VCaP (cell line): ENCODE measurements around the gene WASF1.

Source experiments
- H3K27ac ChIP-seq: fragments of 450-650 bp; 2 replicates; pipeline ENCODE4 v1.5.1; 2017
- TF ChIP-seq, protein P1 (sequence below): fragments of 450-650 bp; conservative IDR thresholded peaks from 2 replicates; pipeline ENCODE4 v1.5.1; 2017; ENCODE audit warnings: mild to moderate bottlenecking, moderate library complexity

WASF1 gene

DNA sequence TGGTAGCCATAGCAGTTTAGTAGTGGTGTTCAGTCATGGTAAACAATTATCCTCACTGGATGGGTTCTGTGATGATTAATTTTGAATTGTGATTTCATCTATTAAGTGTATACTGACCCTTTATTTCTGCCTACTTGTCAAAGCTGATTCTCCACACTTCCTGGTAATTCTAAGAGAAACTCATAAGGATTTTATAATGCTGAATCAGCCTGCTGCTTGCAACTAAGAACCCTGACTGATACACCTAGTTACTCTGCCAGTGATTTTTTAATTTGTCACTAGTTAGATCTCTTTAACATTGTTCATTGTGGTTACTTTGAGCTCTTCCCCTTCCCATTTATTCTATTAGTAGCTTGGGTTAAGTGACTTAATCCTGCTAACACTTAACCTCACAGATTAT lies 9.3 kb upstream of the WASF1 start:
- H3K27ac ChIP-seq, result no peak overlapping the region
- TF ChIP-seq, protein P1, sequence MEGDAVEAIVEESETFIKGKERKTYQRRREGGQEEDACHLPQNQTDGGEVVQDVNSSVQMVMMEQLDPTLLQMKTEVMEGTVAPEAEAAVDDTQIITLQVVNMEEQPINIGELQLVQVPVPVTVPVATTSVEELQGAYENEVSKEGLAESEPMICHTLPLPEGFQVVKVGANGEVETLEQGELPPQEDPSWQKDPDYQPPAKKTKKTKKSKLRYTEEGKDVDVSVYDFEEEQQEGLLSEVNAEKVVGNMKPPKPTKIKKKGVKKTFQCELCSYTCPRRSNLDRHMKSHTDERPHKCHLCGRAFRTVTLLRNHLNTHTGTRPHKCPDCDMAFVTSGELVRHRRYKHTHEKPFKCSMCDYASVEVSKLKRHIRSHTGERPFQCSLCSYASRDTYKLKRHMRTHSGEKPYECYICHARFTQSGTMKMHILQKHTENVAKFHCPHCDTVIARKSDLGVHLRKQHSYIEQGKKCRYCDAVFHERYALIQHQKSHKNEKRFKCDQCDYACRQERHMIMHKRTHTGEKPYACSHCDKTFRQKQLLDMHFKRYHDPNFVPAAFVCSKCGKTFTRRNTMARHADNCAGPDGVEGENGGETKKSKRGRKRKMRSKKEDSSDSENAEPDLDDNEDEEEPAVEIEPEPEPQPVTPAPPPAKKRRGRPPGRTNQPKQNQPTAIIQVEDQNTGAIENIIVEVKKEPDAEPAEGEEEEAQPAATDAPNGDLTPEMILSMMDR, result no peak

DNA sequence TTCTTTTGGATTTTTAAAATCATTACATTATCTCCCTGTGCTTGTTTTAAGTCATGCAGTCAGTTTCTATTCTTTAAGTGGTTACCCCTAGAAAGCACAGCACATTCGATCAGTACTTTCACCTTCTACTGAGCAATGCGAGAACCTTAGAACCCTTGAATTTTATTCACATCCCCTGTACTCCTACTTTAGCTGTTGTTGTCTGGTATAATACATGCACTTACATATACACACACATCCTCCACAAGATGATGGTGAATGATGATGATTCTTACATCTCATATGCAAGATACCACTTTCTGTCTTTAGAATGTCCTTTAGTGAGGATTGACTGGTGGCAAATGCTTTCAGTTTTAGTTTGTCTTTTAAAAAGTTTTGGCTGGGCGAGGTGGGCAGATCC lies 6.4 kb upstream of the WASF1 start:
- H3K27ac ChIP-seq, result no peak overlapping the region
- TF ChIP-seq, protein P1, result no peak

DNA sequence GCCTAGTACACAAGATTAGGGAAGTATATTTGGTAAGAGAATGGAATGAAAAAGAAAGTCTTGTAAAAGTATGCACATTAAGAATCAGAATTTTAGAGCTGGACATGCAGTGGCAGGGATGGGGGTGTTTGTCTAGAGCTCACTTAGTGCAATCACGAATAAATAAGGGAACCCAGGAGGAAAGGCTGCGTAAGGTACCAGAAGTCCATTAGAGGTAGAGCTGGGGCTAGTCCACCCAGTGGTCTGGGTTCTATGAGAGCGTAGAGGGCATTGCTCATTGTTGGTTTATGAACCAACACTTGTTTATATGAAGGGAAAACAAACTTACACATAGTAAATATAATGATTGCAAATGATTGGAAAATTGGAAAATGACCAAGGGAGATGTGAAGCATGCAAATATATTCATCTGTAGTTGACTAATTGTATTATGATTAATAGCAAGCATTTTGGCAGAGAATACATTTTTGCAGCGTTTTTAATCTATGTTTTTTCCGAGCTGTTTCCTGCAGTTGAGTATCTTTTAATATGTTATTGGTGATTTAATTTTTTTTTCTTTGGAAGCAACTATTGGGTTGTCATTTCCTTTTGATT lies 3.9 kb upstream of the WASF1 start:
- TF ChIP-seq, protein P1, result no peak

DNA sequence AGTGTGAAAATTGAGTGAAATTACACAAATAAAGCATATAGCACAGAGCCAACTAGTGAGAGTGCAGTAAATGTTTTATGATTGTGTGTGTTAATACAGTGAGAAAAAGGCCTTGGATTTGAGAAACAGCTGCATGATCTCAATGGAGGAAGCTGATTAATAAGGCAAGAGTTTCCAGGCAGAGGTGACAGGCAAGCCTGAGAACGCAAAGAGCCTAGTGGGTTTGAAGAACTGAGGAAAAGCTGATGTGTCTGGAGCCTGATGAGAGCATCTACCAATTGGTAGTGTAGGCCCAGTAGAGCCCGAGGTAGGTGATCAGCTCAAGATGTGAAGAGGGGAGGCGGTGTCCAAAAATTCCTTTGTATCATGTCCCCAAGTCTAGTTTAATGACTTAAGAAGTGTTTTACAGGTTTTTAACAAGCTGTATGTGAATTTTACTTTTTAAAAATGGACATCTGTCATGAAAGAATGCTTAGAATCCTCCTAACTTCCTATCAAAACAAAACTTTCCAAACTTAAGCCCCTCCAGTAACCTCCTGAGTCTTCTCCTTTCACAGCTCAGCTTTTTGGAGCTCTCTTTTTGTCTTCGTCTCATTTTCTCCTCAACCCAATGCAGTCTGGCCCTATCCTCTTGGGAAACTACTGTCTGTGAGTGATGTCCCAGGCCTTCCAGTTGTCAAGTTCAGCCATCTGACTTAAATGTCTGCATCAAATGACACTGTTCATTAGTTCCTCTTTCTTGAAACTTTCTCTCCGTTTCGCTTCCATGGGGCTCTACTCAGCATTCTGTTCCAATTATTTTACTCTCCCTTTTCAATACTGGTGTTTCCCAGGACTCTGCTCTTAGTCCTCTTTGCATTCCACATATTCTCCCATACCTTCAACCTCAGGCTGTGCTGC lies 1.9 kb upstream of the WASF1 start:
- TF ChIP-seq, protein P1, result no peak
- peak overlapping the region; percentile 96 for H3K27ac ChIP-seq

More for the DNA sequence above, 3.9 kb upstream of the WASF1 start:
- no peak overlapping the region for H3K27ac ChIP-seq

DNA sequence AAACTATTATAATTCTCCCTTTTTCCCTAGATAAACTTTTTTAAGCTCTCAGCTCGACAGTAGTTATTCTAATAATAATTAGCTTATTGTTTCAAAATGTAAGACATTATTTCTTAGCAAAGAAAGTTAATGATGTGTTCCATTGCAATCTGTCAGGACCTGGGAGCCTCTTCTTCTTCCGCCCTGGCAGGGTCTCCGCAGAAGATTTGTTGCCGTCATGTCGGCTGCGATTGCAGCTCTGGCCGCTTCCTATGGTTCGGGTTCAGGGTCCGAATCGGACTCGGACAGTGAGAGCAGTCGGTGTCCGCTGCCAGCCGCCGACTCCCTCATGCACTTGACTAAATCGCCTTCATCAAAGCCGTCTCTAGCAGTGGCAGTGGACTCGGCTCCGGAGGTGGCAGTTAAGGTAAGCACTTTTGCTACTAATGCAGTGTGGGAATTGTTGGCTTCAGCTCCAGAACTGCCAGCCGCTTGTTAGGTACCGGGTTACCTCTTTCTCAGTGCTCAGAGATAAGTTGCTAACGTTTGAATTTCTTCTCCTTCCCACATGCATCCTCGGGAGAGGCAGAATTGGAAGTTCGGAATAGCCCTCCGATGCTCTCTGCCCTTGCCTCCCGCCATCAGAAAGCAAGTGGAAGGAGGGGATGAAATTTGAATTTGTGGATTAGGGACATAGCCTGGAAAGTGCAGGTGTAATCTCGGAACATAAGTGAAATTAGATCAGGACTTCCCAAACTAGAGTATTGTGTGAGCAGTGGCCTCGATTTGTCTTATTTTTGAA lies 948 bp upstream of the WASF1 start, which contains the start of gene CDC40:
Gene CDC40, plus strand, starts transcription at position 200 of the 781 bp plus-strand sequence. Its CDS starts 18 bp downstream, at position 218.
- TF ChIP-seq, protein P1, result no peak

DNA sequence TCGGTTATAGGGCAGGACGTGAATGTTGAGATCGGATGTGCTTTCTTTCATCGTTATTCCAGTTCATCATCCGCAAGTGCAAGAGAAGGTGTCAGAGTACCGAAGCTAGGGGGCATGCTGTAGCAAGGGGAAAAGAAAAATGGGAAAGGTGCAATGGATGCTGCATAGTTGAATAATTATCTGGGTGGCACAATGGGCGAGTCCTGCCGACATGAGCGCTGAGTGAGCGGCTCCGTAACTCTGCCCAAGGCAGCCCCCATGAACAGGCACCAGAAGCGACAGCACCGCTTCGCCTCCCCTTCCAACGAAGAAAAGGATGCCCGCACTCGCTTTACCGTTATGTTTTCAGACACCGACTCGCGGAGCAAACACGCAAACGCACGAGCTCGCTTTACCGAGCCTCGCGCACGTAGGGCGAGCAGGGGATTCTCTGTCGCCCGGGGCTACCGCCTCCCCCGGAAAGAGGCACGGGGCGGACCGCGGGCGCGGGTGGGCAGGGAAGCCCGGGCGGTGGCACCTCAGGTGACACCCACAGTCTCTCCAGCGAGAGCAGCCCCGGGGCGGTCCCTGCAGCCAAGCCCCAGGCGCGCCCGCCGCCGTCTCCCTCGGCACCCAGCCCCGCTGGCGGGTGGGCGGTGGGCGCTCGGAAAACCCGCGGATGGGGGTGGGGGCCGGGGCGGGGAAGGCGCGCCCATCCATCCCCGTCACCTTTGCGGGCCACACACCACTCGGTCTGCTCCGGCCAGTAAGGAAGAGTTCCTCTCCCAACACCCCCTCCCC lies 654 bp downstream of the WASF1 start:
- peak overlapping the region; percentile 96 for H3K27ac ChIP-seq
- TF ChIP-seq, protein P1, result peak; percentile 75

More for the DNA sequence above, 948 bp upstream of the WASF1 start, which contains the start of gene CDC40:
- H3K27ac ChIP-seq, result peak within 1 kb of the TSS; percentile 96
